Epithelial cell of proximal tubule (primary cell): ENCODE results near the gene DPM1. TPM values are rescaled to one million over a fixed set of nuclear protein-coding genes. Genes with fewer than 3 reads are reported as not detected.

Experiments used
- DNase-seq: peaks from one replicate; pipeline ENCODE4 v3.0.0-alpha.2; 2011; ENCODE audit warnings: low read depth
- H3K4me3 ChIP-seq: 2 replicates; pipeline ENCODE4 v1.5.1; 2011; ENCODE audit warnings: low read depth, mild to moderate bottlenecking, low read length
- total RNA-seq: library from RNA; depleted of rRNA; stranded (reverse); fragments of >200 nt; gene quantifications from 2 replicates; pipeline ENCODE4 v1.2.3, GENCODE V29; 2015
- TF ChIP-seq, protein P1 (sequence below): conservative IDR thresholded peaks from 2 replicates; pipeline ENCODE4 v1.5.1; 2012; ENCODE audit warnings: low read depth, mild to moderate bottlenecking, low read length

The DPM1 gene
- total RNA-seq, 1 donor from 2014 or later, result 74.3 TPM

DNA sequence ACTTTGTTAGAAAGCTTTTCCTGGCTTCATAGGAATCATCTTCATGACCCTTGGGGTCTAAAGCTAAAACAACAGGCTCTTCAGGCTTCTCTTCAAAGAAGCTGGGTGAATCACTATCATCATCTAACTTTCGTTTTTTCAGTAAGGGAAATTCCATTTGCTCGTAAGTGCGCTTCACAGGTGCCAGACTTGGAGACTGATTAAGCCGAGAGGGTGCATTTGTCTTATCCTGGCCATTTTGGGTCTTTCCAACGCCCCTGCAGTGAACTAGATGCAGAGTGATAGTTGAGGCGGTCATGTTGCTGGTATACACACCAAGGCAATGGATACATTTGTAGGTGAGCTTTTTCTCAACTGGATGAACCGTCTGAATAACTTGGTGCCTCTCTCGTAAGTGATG lies 65.9 kb downstream of the DPM1 start:
- H3K4me3 ChIP-seq, result no peak overlapping the region
- DNase-seq, result no peak
- TF ChIP-seq, protein P1, sequence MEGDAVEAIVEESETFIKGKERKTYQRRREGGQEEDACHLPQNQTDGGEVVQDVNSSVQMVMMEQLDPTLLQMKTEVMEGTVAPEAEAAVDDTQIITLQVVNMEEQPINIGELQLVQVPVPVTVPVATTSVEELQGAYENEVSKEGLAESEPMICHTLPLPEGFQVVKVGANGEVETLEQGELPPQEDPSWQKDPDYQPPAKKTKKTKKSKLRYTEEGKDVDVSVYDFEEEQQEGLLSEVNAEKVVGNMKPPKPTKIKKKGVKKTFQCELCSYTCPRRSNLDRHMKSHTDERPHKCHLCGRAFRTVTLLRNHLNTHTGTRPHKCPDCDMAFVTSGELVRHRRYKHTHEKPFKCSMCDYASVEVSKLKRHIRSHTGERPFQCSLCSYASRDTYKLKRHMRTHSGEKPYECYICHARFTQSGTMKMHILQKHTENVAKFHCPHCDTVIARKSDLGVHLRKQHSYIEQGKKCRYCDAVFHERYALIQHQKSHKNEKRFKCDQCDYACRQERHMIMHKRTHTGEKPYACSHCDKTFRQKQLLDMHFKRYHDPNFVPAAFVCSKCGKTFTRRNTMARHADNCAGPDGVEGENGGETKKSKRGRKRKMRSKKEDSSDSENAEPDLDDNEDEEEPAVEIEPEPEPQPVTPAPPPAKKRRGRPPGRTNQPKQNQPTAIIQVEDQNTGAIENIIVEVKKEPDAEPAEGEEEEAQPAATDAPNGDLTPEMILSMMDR, result no peak

DNA sequence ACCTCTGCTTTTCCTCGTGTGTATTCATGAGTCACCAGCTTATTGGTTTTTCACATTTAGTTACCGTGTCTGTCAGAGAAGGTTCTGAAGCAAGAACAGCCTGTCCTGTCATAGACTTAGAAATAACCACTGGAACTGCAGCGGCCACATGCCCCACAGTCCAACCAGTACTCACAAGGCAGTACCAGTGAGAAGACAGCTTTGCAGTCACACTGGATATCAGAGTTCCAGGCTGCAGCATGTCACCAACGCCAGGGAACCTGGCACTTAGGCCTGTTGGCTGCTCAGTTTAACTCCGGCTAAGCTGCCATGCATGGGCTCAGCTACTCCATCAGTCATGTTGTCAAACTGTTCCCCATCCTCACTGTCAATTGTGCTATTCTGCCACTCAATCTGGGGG lies 67.2 kb downstream of the DPM1 start:
- H3K4me3 ChIP-seq, result no peak overlapping the region
- TF ChIP-seq, protein P1, result no peak
- DNase-seq, result no peak

DNA sequence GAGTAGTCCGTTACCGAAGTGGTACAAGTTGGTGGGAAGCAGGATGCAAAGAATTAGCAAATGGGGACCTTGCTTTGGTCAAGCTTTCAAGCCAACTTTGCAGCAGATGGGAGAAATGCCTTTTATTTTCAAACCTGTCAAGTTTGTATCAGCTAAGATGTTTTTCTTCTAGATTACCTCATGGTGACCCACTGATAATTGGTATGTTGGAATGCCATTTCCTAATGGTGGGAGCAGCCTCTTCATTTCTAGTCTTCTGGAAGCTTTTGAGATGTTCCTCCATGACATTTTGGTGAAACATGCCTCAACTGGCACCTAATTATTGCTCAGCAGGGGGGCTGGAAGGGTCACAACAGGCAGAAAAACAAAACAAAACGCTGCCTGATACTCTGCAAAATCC lies 70.8 kb downstream of the DPM1 start:
- TF ChIP-seq, protein P1, result no peak
- H3K4me3 ChIP-seq, result no peak overlapping the region
- DNase-seq, result no peak

DNA sequence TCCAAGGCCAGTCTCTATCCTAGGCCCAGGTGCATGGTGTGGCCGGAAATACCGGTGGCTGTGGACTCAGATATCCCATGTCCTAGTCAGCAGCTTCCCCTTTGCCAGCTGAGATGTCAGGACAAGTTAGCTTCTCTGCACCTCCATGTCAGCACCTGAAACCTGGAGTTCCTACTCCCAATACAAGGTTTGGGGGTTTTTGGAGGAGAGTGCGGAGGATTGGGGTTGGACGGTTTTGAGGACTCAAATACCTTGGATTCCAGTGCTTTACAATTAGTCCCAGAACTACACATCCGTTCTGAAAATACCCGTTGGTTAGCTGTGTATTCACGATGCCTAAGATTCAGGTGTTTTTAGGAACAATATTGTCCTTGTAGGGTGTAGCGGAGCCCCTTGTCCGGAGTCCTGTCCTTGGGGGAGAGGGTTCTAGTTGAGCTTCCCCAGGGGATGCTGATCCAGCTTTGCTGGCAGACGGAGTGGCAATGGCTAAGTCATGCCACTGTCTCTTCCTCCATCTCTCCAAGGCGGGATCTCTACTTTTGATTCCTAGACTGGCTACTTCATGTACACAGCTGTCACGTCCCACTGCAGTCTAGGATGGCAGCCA lies 72.0 kb downstream of the DPM1 start:
- DNase-seq, result no peak
- no peak overlapping the region for H3K4me3 ChIP-seq
- TF ChIP-seq, protein P1, result no peak

DNA sequence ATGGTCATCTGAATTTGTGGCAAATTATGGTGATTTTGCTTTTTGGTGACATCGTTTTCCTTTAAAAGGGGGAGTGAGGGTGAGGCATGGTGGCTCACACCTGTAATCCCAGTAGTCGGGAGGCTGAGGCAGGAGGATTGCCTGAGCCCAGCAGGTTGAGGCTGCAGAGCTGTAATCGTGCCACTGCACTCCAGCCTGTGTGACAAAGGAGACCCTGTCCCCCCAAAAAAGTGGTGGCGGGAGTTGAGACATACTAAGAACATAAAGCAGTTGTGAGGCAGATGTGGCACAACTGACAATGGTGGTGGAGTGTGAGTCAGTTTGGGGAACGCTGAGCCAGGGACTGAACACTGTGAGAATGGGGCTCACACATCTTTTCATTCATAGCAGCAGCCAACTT lies 72.6 kb downstream of the DPM1 start:
- no peak overlapping the region for H3K4me3 ChIP-seq
- TF ChIP-seq, protein P1, result no peak
- DNase-seq, result no peak

DNA sequence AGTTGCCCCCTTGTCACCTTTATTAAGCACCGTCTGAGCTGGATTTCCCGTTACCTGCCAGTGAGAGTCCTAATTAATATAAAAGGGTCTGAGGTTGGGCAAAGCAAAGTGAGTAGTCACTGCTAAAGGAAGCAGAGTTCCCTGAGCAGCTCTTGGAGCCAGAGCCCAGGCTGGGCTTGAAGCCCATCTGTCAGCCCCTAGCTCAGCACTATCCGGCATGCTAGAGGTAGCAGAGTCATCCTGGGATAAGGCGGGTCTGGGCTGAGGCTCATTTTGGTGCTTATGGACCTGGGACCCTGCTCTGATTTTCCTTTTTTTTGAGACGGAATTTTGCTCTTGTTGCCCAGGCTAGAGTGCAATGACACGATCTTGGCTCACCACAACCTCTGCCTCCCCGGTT lies 73.3 kb downstream of the DPM1 start:
- H3K4me3 ChIP-seq, result no peak overlapping the region
- no peak for DNase-seq
- TF ChIP-seq, protein P1, result no peak

Other genes starting within 250 kb of the DPM1 start
- 17.1 and 44.4 TPM in 2 replicates for gene PARD6B, start 227.0 kb downstream of the DPM1 start, total RNA-seq
- gene BCAS4, start 163.5 kb downstream of the DPM1 start, total RNA-seq, result 15.7 and 24.0 TPM in 2 replicates
- 17.1 and 19.0 TPM in 2 replicates for gene ADNP, start 27.1 kb downstream of the DPM1 start, total RNA-seq
- gene MOCS3, start 286 bp upstream of the DPM1 start, total RNA-seq, result 5.3 and 6.4 TPM in 2 replicates
- 5.2 and 10.5 TPM in 2 replicates for gene KCNG1, start 64.6 kb upstream of the DPM1 start, total RNA-seq